Stimulated activated CD4-positive, alpha-beta T cell treated with anti-CD3 and anti-CD28 coated beads, Interleukin-12 subunit alpha, Interleukin-12 subunit beta, amount 100 ng/mL, for 48 hours (primary cell): ENCODE measurements around the gene TRIP11.

Source experiments
- DNase-seq, 3 donors: peaks; one replicate each; pipeline ENCODE4 v3.0.0-alpha.2; 2020; ENCODE audit warnings: low read depth in 2 of 3, low spot score in 1 of 3

Gene TRIP11

GRCh38 chr14:92010644-92011043 lies 29.2 kb downstream of the TRIP11 start:
- no peak for DNase-seq

DNA sequence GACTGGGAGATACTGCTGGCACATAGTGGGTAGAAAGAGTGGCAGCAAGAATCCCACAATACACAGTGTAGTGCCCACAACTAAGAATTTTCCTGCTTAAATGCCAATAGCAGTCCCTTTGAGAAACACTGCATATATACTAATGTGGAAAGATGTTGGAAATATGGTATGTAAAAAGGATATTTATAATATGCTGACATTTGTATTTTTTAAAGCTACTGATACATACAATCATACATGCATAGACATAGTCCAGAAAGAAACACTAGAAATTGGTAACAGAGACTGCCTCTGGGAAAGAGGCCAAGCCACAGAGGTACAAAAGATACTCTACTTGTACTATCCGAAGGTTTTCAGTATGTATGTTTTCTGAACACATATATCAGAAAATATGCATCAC lies 30.3 kb downstream of the TRIP11 start:
- DNase-seq, result no peak

GRCh38 chr14:92005019-92005418 lies 34.8 kb downstream of the TRIP11 start:
- DNase-seq, result no peak

GRCh38 chr14:92004062-92004461 lies 35.8 kb downstream of the TRIP11 start:
- no peak for DNase-seq

DNA sequence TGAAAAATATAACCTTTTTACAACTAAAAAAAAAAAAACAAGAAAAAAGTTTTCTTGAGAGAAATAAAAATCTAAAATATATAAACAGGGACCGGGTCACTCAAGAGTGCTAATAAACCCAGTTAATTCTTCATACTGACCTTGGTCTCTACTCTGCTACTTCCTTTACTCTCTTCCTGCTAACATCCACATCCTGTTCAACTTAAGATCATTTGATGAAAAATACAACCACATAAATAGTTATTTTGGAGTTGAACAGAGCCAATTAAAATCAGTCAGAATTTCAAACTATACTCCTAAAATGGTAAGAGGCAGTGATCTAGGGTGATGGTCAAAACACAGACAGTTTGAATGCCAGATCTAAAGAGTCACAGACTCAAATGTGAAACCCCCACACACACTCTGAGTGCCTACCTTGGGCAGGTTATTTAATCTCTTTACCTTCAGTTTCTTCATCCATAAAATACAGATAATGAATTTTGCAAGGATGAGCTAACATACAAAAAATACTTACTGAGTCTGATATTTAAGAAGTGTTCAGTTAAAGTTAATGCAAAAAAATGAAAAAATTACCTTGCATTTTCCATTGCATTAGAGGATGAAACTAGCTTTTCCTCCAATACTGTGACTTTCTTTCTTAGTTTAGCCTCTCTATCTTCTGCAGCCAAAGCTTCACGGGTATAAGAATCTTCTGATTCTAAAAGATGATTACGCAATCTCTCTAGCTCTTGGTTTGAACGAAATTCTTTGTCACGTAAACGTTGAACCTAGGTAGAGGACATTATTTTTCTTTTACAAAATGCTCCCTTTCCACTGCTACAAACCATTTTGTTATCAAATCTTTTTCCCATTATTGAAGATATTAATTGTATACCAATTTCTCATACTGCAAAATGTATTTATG lies 40.9 kb downstream of the TRIP11 start:
- no peak for DNase-seq

GRCh38 chr14:91997492-91997891 lies 42.4 kb downstream of the TRIP11 start:
- DNase-seq, result no peak

- no peak for DNase-seq
Observed at GRCh38 chr14:91996948-91997371, 42.9 kb downstream of the TRIP11 start.

DNA sequence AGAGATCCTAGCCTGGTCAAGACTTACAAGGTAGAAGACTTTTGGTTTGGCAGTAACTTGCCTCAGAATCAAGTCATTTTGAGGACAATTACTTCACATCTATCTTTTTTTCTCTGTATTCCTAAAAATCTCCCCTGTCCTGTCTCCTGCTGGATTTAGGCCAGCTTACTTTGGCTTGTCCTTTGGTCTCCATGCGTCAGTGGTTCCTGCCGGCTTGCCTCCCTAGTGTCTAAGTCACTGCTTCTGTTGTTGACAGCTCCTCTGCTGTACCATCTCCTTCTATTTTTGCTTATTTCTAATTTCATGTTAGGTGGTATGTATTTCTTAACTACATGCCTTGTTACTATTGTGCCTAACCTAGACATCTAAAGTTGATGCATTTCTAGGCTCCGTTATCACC lies 52.7 kb downstream of the TRIP11 start:
- no peak for DNase-seq

DNA sequence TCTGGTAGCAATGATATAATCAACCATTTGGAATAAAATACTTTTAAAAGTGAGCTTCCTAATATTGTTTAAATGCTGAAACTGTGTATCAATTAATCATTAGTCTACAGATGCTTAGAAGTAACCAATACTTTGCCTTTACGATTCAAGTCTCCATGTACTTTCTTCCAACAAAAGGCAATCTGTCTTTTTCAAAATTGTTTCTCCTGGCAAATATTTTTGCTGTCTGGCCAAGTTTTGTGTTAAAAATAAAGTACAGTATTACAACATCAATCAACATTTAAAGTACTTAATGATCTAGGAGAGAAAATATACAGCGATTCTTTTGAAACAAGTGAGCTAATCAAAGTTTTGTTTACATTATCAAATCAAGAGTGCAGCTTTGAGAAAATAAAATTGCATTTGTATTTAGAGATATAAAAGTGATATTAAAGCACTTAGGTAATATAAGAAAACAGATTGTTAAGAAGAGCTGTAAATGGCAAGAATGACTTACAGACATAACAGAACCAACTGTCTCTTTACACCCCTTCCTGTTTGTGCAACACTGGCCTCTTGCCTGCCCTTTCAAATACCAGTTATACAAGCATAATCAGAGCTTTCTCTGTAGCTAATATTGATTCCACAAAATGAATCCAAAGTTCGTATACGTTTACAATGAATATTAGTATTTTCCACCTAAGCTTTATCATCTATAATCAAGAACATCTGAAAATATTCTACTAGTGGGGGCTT lies 54.2 kb downstream of the TRIP11 start:
- no peak for DNase-seq

GRCh38 chr14:91985008-91985407 lies 54.9 kb downstream of the TRIP11 start:
- DNase-seq, result no peak

GRCh38 chr14:91983588-91983987 lies 56.3 kb downstream of the TRIP11 start:
- DNase-seq, result no peak

DNA sequence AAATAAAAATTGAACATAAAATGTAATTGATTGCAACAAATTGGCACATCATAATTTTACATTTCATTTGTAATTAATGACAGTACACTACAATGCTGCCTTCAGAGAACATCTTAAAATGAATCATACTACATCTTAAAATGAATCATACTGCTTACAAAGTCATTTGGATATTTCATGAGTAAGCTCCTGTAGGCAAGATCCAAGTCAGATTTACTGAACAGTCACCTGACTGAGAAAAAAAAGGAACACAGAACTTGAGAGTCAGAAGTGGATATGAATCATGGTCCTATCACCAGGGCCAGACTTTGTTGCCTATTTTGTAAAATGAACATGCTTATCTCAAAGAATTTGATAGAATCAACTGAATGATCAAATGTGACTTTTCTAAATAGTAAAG lies 59.7 kb downstream of the TRIP11 start:
- no peak for DNase-seq

GRCh38 chr14:91977884-91978283 lies 62.0 kb downstream of the TRIP11 start:
- no peak for DNase-seq

DNA sequence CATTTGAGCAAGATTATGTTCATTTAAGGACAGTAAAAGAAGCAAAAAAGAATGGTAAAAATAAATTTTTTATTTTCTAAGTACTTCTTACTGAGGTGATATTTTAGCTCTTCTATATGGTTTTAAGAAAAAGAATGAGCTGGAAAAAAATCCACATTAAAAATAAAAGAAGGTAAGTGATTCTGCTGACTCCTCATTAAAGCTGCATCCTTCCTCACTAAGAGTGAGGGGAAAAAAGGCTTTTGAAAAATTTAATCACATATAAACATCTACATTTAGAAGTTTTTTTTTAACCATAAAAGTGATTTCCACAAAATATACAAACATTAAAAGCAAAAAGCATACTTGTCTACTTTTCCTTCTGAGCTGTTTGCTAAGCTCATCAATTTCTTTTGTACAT lies 64.1 kb downstream of the TRIP11 start:
- no peak for DNase-seq

DNA sequence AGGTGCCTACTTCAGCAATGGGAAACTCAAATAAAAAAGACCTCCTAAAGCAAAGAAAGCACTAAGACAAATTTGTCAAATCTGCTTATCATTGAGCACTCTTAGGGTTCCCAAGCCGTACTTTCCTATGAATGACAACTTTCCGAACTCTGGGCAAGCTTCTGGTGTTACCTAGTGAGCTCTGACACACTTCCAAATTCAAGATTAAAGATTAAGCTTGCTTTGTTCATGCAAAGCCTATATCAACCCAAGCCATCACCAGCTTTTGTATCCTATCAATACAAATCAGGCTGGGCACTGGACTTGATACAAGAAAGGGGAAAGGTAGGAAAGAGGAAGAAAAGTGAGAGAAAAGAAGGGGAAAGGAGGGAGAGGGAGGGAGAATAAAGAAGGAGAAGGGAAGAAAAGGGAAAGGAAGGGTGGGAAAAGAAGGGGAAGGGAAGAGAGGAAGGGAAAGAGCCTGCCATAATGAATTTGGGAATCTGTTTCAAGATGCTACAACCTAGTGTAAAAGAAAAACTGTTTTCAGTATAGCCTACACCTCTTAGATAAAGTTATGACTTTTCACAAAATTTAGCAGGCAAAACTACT lies 68.6 kb downstream of the TRIP11 start:
- no peak for DNase-seq

GRCh38 chr14:91968280-91968679 lies 71.6 kb downstream of the TRIP11 start:
- no peak for DNase-seq

DNA sequence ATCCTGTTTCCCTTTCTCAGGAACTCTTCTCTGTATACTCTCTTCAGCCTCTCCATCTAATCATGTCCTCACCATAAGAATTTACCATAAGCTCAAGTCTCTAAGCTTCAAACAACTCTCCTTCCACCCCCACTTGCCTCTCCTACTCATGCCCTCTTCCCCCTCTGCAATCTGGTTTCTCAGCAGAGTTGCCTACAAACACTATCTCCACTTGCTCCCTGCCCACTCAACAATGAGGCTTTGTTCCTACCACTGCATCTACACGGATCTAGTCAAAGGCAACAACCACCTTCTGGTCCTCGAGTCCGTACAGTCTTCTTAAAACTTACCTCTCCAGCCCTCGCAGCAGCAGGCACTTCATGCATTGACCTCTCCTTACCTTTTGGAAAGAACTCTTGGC lies 75.1 kb downstream of the TRIP11 start:
- DNase-seq, result no peak

- DNase-seq, result no peak
Observed at GRCh38 chr14:91964011-91964410, 75.8 kb downstream of the TRIP11 start.

GRCh38 chr14:91963465-91963864 lies 76.4 kb downstream of the TRIP11 start:
- no peak for DNase-seq

DNA sequence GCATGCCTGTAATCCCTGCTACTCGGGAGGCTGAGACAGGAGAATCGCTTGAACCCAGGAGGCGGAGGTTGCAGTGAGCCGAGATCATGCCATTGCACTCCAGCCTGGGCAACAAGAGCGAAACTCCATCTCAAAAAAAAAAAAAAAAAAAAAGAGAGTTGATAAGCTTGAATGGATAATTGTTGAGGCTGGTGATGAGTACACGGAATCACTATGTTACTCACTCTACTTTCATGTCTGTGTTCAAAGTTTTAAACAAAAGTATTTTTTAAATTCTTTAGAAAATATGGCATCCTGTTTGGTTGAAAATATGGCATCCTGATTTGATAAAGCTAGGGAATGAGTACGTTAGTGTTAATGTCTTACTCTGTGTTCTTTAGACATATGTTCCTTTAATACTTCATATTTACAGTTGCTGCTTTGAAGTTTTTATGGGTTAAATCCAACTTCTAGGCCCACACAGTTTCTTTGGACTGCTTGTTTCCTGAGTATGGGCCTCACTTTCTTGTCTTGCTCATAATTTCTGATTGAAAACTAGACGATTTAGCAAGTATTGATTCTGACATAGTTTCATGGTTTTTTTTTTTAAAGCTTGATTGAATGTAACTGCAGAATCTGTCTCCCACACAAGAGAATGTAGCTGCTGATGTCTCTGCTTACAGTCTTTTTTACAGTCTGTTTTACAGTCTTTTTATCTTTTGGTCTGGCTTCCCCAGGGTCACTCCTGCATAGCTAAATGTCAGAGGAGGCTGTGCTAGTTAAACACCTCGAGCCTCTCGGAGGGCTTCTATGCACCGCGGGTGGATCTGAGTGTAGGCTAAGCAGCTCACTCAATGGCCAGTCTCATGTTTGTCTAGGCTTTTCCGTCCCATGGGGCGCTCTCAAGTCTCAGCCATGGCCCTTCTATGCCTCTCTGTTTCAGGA lies 78.3 kb downstream of the TRIP11 start:
- DNase-seq, result no peak

- no peak for DNase-seq
Observed at GRCh38 chr14:91957876-91958313, 82.0 kb downstream of the TRIP11 start.
